Stimulated activated naive B cell treated with anti-CD40 and anti-IgM and Interleukin-4, amounts not matched to agents 10 μg/mL and 1 μg/mL and 100 μg/mL, for 72 hours (primary cell): ENCODE data around the gene GOSR2.
A peak's percentile ranks its signal among the peaks of the same experiment; 100 is the strongest.

Experiments used
- ATAC-seq, 2 donors: fragments of 150-1000 bp; cut with Tn5 transposase; replicated peaks; 2 replicates each; pipeline ENCODE4 v1.10.0; 2021; ENCODE audit warnings: moderate library complexity in 1 of 2
- DNase-seq: peaks from one replicate; pipeline ENCODE4 v3.0.0; 2021
- H3K27ac Mint-ChIP-seq: one replicate; pipeline ENCODE4 v1.8.0; 2022; ENCODE audit warnings: mild to moderate bottlenecking, mixed read lengths
- H3K27me3 Mint-ChIP-seq, 2 donors: one replicate each; pipeline ENCODE4 v1.8.0; 2022; ENCODE audit warnings: mixed read lengths in 2 of 2
- H3K36me3 Mint-ChIP-seq, 2 donors: one replicate each; pipeline ENCODE4 v1.8.0; 2022; ENCODE audit warnings: mixed read lengths in 2 of 2, mild to moderate bottlenecking in 1 of 2
- H3K4me1 Mint-ChIP-seq, 2 donors: one replicate each; pipeline ENCODE4 v1.8.0; 2022; ENCODE audit warnings: mixed read lengths in 2 of 2, mild to moderate bottlenecking in 1 of 2
- H3K4me3 Mint-ChIP-seq, 2 donors: one replicate each; pipeline ENCODE4 v1.8.0; 2022; ENCODE audit warnings: mild to moderate bottlenecking in 2 of 2, mixed read lengths in 2 of 2, moderate library complexity in 1 of 2
- H3K9me3 Mint-ChIP-seq, 2 donors: one replicate each; pipeline ENCODE4 v1.8.0; 2022; ENCODE audit warnings: mixed read lengths in 2 of 2, mild to moderate bottlenecking in 1 of 2

The GOSR2 gene

GRCh38 chr17:46922804-46923635 is at the start of gene GOSR2:
TSS of gene GOSR2 (plus strand) at chr17:46923160. CDS start at chr17:46923193, 33 bp downstream.
- peak; percentile 96 to 98 for ATAC-seq
- no peaks in the 10 kb centered on the region for H3K9me3 Mint-ChIP-seq
- H3K27me3 Mint-ChIP-seq = no peaks in the 10 kb centered on the region
- H3K36me3 Mint-ChIP-seq = peaks cover 10 to 13% of the 10 kb centered on the region in 2 donors
- H3K4me1 Mint-ChIP-seq = peaks cover 22 to 34% of the 10 kb centered on the region in 2 donors
- peak within 1 kb of the TSS; percentile 93 to 98 for H3K4me3 Mint-ChIP-seq
- DNase-seq = peak; percentile 91
- H3K27ac Mint-ChIP-seq = peak within 1 kb of the TSS; percentile 100

GRCh38 chr17:46873941-46874645 is 48.9 kb upstream of the GOSR2 start:
- ATAC-seq = peak; percentile 23 to 25
- Mint-ChIP-seq H3K27me3 (no peaks in the 10 kb centered on the region), H3K36me3 (no peaks in the 10 kb centered on the region), H3K27ac (peak overlapping the region; percentile 10), H3K9me3 (no peaks in the 10 kb centered on the region), H3K4me3 (no peak overlapping the region), H3K4me1 (peaks cover 0 to 4% of the 10 kb centered on the region in 2 donors)
- DNase-seq = no peak

GRCh38 chr17:46874906-46875305 is 48.1 kb upstream of the GOSR2 start:
- Mint-ChIP-seq H3K4me1 (peaks cover 0 to 4% of the 10 kb centered on the region in 2 donors), H3K27ac (no peak overlapping the region), H3K36me3 (no peaks in the 10 kb centered on the region), H3K9me3 (no peaks in the 10 kb centered on the region), H3K27me3 (no peaks in the 10 kb centered on the region), H3K4me3 (no peak overlapping the region)
- ATAC-seq (no peak), DNase-seq (no peak)

GRCh38 chr17:46875849-46876352 is 47.1 kb upstream of the GOSR2 start:
- H3K4me3 Mint-ChIP-seq = no peak overlapping the region
- no peaks in the 10 kb centered on the region for H3K27me3 Mint-ChIP-seq
- peaks cover 0 to 4% of the 10 kb centered on the region in 2 donors for H3K4me1 Mint-ChIP-seq
- no peak for ATAC-seq
- H3K9me3 Mint-ChIP-seq = no peaks in the 10 kb centered on the region
- DNase-seq = no peak
- H3K36me3 Mint-ChIP-seq = no peaks in the 10 kb centered on the region
- H3K27ac Mint-ChIP-seq = no peak overlapping the region

- Mint-ChIP-seq H3K4me1 (peaks cover 0 to 4% of the 10 kb centered on the region in 2 donors), H3K27ac (no peak overlapping the region), H3K27me3 (no peaks in the 10 kb centered on the region), H3K9me3 (no peaks in the 10 kb centered on the region), H3K4me3 (no peak overlapping the region), H3K36me3 (no peaks in the 10 kb centered on the region)
- peak; percentile 41 for ATAC-seq
- DNase-seq = no peak
Observed at GRCh38 chr17:46876353-46876887, 46.5 kb upstream of the GOSR2 start.

- H3K4me3 Mint-ChIP-seq = no peak overlapping the region
Observed at GRCh38 chr17:46876926-46877325, 46.0 kb upstream of the GOSR2 start.

GRCh38 chr17:46877466-46877865 is 45.5 kb upstream of the GOSR2 start:
- H3K27ac Mint-ChIP-seq = no peak overlapping the region
- H3K27me3 Mint-ChIP-seq = no peaks in the 10 kb centered on the region
- H3K4me1 Mint-ChIP-seq = peaks cover 0 to 4% of the 10 kb centered on the region in 2 donors
- ATAC-seq (no peak), DNase-seq (no peak)
- no peaks in the 10 kb centered on the region for H3K9me3 Mint-ChIP-seq
- no peaks in the 10 kb centered on the region for H3K36me3 Mint-ChIP-seq
- H3K4me3 Mint-ChIP-seq = no peak overlapping the region

More at GRCh38 chr17:46876926-46877325, 46.0 kb upstream of the GOSR2 start:
- H3K4me1 Mint-ChIP-seq = peaks cover 0 to 4% of the 10 kb centered on the region in 2 donors
- no peak for DNase-seq
- no peak overlapping the region for H3K27ac Mint-ChIP-seq
- H3K9me3 Mint-ChIP-seq = no peaks in the 10 kb centered on the region
- H3K36me3 Mint-ChIP-seq = no peaks in the 10 kb centered on the region
- H3K27me3 Mint-ChIP-seq = no peaks in the 10 kb centered on the region
- no peak for ATAC-seq

GRCh38 chr17:46878055-46878454 is 44.9 kb upstream of the GOSR2 start:
- Mint-ChIP-seq H3K27me3 (no peaks in the 10 kb centered on the region), H3K4me1 (peaks cover 0 to 4% of the 10 kb centered on the region in 2 donors), H3K4me3 (no peak overlapping the region), H3K36me3 (no peaks in the 10 kb centered on the region), H3K27ac (no peak overlapping the region), H3K9me3 (no peaks in the 10 kb centered on the region)
- no peak for DNase-seq
- ATAC-seq = no peak

GRCh38 chr17:46879101-46879500 is 43.9 kb upstream of the GOSR2 start:
- no peak for DNase-seq
- Mint-ChIP-seq H3K9me3 (no peaks in the 10 kb centered on the region), H3K36me3 (no peaks in the 10 kb centered on the region), H3K4me1 (peaks cover 0 to 2% of the 10 kb centered on the region in 2 donors), H3K4me3 (no peak overlapping the region), H3K27ac (no peak overlapping the region), H3K27me3 (peaks cover 4% of the 10 kb centered on the region in 2 donors)
- ATAC-seq = no peak

- no peak for ATAC-seq
- H3K9me3 Mint-ChIP-seq = no peaks in the 10 kb centered on the region
- no peak for DNase-seq
- H3K36me3 Mint-ChIP-seq = no peaks in the 10 kb centered on the region
- H3K4me3 Mint-ChIP-seq = no peak overlapping the region
- H3K27me3 Mint-ChIP-seq = peaks cover 14 to 20% of the 10 kb centered on the region in 2 donors
- peaks cover 0 to 2% of the 10 kb centered on the region in 2 donors for H3K4me1 Mint-ChIP-seq
- no peak overlapping the region for H3K27ac Mint-ChIP-seq
Observed at GRCh38 chr17:46881015-46881414, 41.9 kb upstream of the GOSR2 start.

GRCh38 chr17:46882666-46883065 is 40.3 kb upstream of the GOSR2 start:
- H3K27ac Mint-ChIP-seq = no peak overlapping the region
- H3K36me3 Mint-ChIP-seq = no peaks in the 10 kb centered on the region
- no peak overlapping the region for H3K4me3 Mint-ChIP-seq
- DNase-seq (no peak), ATAC-seq (no peak)
- H3K9me3 Mint-ChIP-seq = no peaks in the 10 kb centered on the region
- peaks cover 0 to 2% of the 10 kb centered on the region in 2 donors for H3K4me1 Mint-ChIP-seq
- H3K27me3 Mint-ChIP-seq = peaks cover 16 to 24% of the 10 kb centered on the region in 2 donors

- DNase-seq (no peak), ATAC-seq (no peak)
- Mint-ChIP-seq H3K4me1 (no peaks in the 10 kb centered on the region), H3K9me3 (no peaks in the 10 kb centered on the region), H3K36me3 (no peaks in the 10 kb centered on the region), H3K27me3 (peaks cover 16 to 30% of the 10 kb centered on the region in 2 donors), H3K4me3 (no peak overlapping the region), H3K27ac (no peak overlapping the region)
Observed at GRCh38 chr17:46883871-46884520, 39.0 kb upstream of the GOSR2 start.

- no peaks in the 10 kb centered on the region for H3K36me3 Mint-ChIP-seq
- H3K27ac Mint-ChIP-seq = no peak overlapping the region
- ATAC-seq (no peak), DNase-seq (no peak)
- H3K27me3 Mint-ChIP-seq = peaks cover 16 to 30% of the 10 kb centered on the region in 2 donors
- H3K9me3 Mint-ChIP-seq = no peaks in the 10 kb centered on the region
- H3K4me1 Mint-ChIP-seq = no peaks in the 10 kb centered on the region
- no peak overlapping the region for H3K4me3 Mint-ChIP-seq
Observed at GRCh38 chr17:46884552-46884951, 38.4 kb upstream of the GOSR2 start.
